Measurements from ENCODE around the gene RAB17. TPM values are rescaled to one million over a fixed set of nuclear protein-coding genes. Genes with fewer than 3 reads are reported as not detected.

The RAB17 gene
- total RNA-seq, 1 donor = 0.36 TPM

DNA sequence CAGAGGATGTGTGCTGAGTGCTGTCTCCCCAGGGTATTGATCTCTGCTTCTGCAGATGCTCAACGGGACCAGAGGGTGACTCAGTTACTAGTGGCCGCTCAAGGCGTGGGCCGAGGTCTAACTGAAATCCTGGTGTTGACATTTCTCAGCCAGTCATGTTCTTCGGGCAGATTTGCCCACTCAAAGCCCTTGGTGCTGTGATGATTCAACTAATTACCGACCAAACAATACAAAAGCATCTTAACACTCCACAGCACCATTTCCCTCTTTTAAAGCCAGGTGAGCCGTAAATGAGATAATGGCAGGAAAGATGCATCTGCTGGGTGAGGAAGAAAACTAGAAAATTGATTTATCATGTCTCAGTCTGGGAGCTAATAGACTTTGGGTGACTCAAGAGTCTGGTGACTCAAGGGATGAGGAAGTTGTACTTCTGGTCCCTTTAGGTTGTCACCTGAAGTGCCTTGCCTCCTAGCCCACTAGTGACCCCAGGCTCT lies 56.8 kb downstream of the RAB17 start:
- Histone ChIP-seq H3K9me3 (ENCODE audit: low read depth, low read length) (no peaks in the 10 kb centered on the region), H2AFZ (ENCODE audit: low read length) (no peak overlapping the region), H3K4me3 (ENCODE audit: insufficient read depth, low read length) (no peak overlapping the region), H3K27ac (ENCODE audit: low read depth, low read length) (peak overlapping the region; percentile 60), H3K4me2 (ENCODE audit: insufficient read depth, low read length) (peak overlapping the region; percentile 13), H4K20me1 (ENCODE audit: insufficient read depth, low read length) (no peaks in the 10 kb centered on the region), H3K79me2 (ENCODE audit: insufficient read depth, low read length) (no peaks in the 10 kb centered on the region), H3K4me1 (ENCODE audit: insufficient read depth, low read length) (peaks cover 20% of the 10 kb centered on the region), H3K36me3 (ENCODE audit: insufficient read depth, low read length) (peaks cover 26% of the 10 kb centered on the region), H3K27me3 (ENCODE audit: insufficient read depth, low read length) (no peaks in the 10 kb centered on the region)
- peak; percentile 98 for DNase-seq (ENCODE audit: insufficient read length, low spot score, missing footprints)
- TF ChIP-seq, protein P1, sequence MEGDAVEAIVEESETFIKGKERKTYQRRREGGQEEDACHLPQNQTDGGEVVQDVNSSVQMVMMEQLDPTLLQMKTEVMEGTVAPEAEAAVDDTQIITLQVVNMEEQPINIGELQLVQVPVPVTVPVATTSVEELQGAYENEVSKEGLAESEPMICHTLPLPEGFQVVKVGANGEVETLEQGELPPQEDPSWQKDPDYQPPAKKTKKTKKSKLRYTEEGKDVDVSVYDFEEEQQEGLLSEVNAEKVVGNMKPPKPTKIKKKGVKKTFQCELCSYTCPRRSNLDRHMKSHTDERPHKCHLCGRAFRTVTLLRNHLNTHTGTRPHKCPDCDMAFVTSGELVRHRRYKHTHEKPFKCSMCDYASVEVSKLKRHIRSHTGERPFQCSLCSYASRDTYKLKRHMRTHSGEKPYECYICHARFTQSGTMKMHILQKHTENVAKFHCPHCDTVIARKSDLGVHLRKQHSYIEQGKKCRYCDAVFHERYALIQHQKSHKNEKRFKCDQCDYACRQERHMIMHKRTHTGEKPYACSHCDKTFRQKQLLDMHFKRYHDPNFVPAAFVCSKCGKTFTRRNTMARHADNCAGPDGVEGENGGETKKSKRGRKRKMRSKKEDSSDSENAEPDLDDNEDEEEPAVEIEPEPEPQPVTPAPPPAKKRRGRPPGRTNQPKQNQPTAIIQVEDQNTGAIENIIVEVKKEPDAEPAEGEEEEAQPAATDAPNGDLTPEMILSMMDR (IDR thresholded peaks at IDR 0.05; ENCODE audit: extremely low read depth, low read depth, low read length) = no peak

DNA sequence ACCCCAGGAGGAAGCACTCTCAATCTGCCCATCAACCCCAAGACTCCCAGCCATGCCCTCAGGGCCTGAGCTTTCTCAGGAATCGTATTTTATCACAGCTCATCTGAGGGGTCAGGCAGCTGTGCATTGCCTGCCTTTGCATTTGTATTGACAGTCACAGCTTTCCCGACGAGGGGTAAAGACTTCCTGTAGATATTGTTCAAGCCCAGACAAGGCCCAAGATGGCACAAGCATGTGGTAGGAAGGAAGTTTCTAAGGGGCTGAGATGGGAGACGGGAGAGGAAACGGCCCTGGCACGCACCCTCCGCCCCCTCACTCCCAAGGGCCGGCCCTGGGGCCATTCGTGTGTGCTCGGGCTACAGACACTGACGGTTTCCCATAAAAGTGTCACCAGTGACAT lies 58.4 kb downstream of the RAB17 start:
- no peaks in the 10 kb centered on the region for H3K9me3 ChIP-seq (ENCODE audit: low read depth, low read length)
- TF ChIP-seq, protein P1 (IDR thresholded peaks at IDR 0.05; ENCODE audit: extremely low read depth, low read depth, low read length) = no peak

DNA sequence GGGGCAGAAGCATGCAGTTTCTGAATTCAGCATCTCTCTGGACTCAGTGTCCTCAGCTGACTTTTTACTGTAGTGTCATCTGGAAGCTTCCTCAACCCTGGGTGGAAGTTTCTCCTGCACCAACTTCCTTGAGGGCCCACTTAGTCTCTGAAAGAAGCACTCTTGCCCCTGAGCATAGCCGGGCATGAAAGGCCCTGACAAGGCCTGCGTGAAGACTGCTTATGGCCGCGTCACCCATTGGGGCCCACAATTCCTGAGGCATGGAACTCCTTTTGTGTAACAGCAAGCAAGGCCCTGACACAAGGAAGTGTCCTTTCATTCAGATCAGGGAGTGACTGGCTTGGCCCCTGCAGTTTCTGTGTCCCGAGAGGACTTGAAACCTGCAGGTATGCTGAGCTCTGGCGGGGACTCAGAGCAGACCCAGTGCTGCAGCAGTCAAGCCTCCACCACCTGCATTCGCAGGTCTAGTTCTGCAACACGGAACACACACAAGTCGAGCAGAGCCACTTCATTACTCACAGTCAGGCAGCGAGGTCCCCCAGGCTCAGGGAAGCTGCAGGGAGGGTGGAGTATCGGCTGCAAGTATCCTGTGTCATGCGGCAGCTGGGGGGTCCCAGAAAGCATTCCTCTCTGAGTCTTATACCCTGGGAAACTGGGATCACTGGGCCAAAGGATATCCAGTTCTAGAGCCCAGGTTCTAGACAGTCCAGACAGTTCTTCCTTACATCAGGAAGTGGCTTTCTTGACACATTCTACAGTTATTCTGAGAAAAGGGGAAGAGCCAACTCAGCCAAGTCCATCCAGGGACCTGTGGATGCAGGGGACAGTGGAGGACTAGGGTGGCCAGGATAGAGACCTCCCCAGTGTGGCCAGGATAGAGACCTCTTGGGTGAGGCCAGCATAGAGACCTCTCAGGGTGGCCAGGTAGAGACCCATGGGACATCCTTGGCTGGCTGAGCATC lies 59.8 kb downstream of the RAB17 start:
- peaks cover 40% of the 10 kb centered on the region for H3K36me3 ChIP-seq (ENCODE audit: insufficient read depth, low read length)
- H3K4me2 ChIP-seq (ENCODE audit: insufficient read depth, low read length) = no peak overlapping the region
- H4K20me1 ChIP-seq (ENCODE audit: insufficient read depth, low read length) = no peaks in the 10 kb centered on the region
- TF ChIP-seq, protein P1 (IDR thresholded peaks at IDR 0.05; ENCODE audit: extremely low read depth, low read depth, low read length) = no peak
- H3K27me3 ChIP-seq (ENCODE audit: insufficient read depth, low read length) = no peaks in the 10 kb centered on the region
- peaks cover 20% of the 10 kb centered on the region for H3K4me1 ChIP-seq (ENCODE audit: insufficient read depth, low read length)
- H3K27ac ChIP-seq (ENCODE audit: low read depth, low read length) = no peak overlapping the region
- H2AFZ ChIP-seq (ENCODE audit: low read length) = no peak overlapping the region
- no peaks in the 10 kb centered on the region for H3K79me2 ChIP-seq (ENCODE audit: insufficient read depth, low read length)
- no peak overlapping the region for H3K4me3 ChIP-seq (ENCODE audit: insufficient read depth, low read length)
- no peaks in the 10 kb centered on the region for H3K9me3 ChIP-seq (ENCODE audit: low read depth, low read length)
- peak; percentile 25 for DNase-seq (ENCODE audit: insufficient read length, low spot score, missing footprints)

More for the DNA sequence above, 58.4 kb downstream of the RAB17 start:
- Histone ChIP-seq H3K36me3 (ENCODE audit: insufficient read depth, low read length) (peaks cover 31% of the 10 kb centered on the region), H3K79me2 (ENCODE audit: insufficient read depth, low read length) (no peaks in the 10 kb centered on the region), H3K4me3 (ENCODE audit: insufficient read depth, low read length) (no peak overlapping the region), H4K20me1 (ENCODE audit: insufficient read depth, low read length) (no peaks in the 10 kb centered on the region), H2AFZ (ENCODE audit: low read length) (no peak overlapping the region), H3K27ac (ENCODE audit: low read depth, low read length) (no peak overlapping the region), H3K4me1 (ENCODE audit: insufficient read depth, low read length) (peaks cover 20% of the 10 kb centered on the region), H3K27me3 (ENCODE audit: insufficient read depth, low read length) (no peaks in the 10 kb centered on the region), H3K4me2 (ENCODE audit: insufficient read depth, low read length) (no peak overlapping the region)
- peak; percentile 76 for DNase-seq (ENCODE audit: insufficient read length, low spot score, missing footprints)
